HEK293 (cell line): ENCODE results near the gene BBOF1.

Source experiments
- CTCF ChIA-PET: fragments of 350-600 bp; formaldehyde crosslinking; extraction: SDS; loops from one replicate; lab custom pipeline; 2021; ENCODE audit warnings: antibody characterized with exemption; lab: Yijun Ruan, JAX
- POLR2A ChIA-PET: fragments of 300-600 bp; formaldehyde crosslinking; extraction: SDS; loops from one replicate; lab custom pipeline; 2020; ENCODE audit warnings: antibody characterized with exemption, inconsistent platforms; lab: Yijun Ruan, JAX
- H3K27ac ChIP-seq: fragments of 200-500 bp; sonication (Bioruptor generic); 2 replicates; pipeline ENCODE4 v1.5.1; 2014; ENCODE audit warnings: low read depth, low read length, control low read depth, inconsistent platforms; ENCODE audit errors: extremely low read depth
- H3K36me3 ChIP-seq, 2 experiments: fragments of 200-500 bp in 1 of 2; sonication (Bioruptor generic) in 1 of 2; 1 replicate in 1 of 2; 2 replicates in 1 of 2; pipeline ENCODE4 v1.5.1; 2014 to 2017; ENCODE audit warnings: inconsistent platforms in 2 of 2, low read length in 2 of 2; ENCODE audit not compliant: control insufficient read depth in 2 of 2, insufficient read depth in 1 of 2
- H3K4me1 ChIP-seq: fragments of 200-500 bp; sonication (Bioruptor generic); 2 replicates; pipeline ENCODE4 v1.5.1; 2014; ENCODE audit warnings: mild to moderate bottlenecking, low read length, inconsistent platforms; ENCODE audit not compliant: control insufficient read depth, insufficient read depth
- H3K4me3 ChIP-seq: 2 replicates; pipeline ENCODE4 v1.5.1; 2011; ENCODE audit warnings: low read depth, mild to moderate bottlenecking, control low read depth, low read length, moderate library complexity
- H3K9me3 ChIP-seq: fragments of 200-500 bp; sonication (Bioruptor generic); 2 replicates; pipeline ENCODE4 v1.5.1; 2014; ENCODE audit warnings: low read depth, low read length, inconsistent platforms; ENCODE audit not compliant: control insufficient read depth, insufficient read depth
- KLF9 ChIP-seq: fragments of 450-650 bp; formaldehyde crosslinking; IDR thresholded peaks from 2 replicates; pipeline ENCODE4 v1.5.1; 2016; ENCODE audit warnings: missing biosample characterization, missing genetic modification characterization, low read depth
- OVOL3 ChIP-seq: fragments of 450-650 bp; formaldehyde crosslinking; IDR thresholded peaks from 2 replicates; pipeline ENCODE4 v1.5.1; 2016; ENCODE audit warnings: missing biosample characterization, missing genetic modification characterization
- REPIN1 ChIP-seq: fragments of 450-650 bp; formaldehyde crosslinking; IDR thresholded peaks from 2 replicates; pipeline ENCODE4 v1.5.1; 2017; ENCODE audit warnings: missing biosample characterization, missing genetic modification characterization, low read depth
- WT1 ChIP-seq: fragments of 450-650 bp; formaldehyde crosslinking; IDR thresholded peaks from 2 replicates; pipeline ENCODE4 v1.5.1; 2016; ENCODE audit warnings: missing biosample characterization, missing genetic modification characterization
- ZEB2 ChIP-seq: fragments of 450-650 bp; formaldehyde crosslinking; IDR thresholded peaks from 2 replicates; pipeline ENCODE4 v1.5.1; 2016; ENCODE audit warnings: missing biosample characterization, missing genetic modification characterization
- ZNF433 ChIP-seq: fragments of 450-650 bp; formaldehyde crosslinking; IDR thresholded peaks from 2 replicates; pipeline ENCODE4 v1.5.1; 2016; ENCODE audit warnings: missing biosample characterization, missing genetic modification characterization, low read depth
- ZNF610 ChIP-seq: fragments of 450-650 bp; formaldehyde crosslinking; IDR thresholded peaks from 2 replicates; pipeline ENCODE4 v1.5.1; 2016; ENCODE audit warnings: missing biosample characterization, missing genetic modification characterization, borderline replicate concordance
- ZNF624 ChIP-seq: fragments of 450-650 bp; formaldehyde crosslinking; IDR thresholded peaks from 2 replicates; pipeline ENCODE4 v1.5.1; 2017; ENCODE audit warnings: missing biosample characterization, missing genetic modification characterization
- ZNF791 ChIP-seq: fragments of 450-650 bp; formaldehyde crosslinking; IDR thresholded peaks from 2 replicates; pipeline ENCODE4 v1.5.1; 2016; ENCODE audit warnings: missing biosample characterization, missing genetic modification characterization
- TF ChIP-seq, protein P1 (sequence below): fragments of 450-650 bp; formaldehyde crosslinking; IDR thresholded peaks from 2 replicates; pipeline ENCODE4 v1.5.1; 2016; ENCODE audit warnings: missing biosample characterization, missing genetic modification characterization, borderline replicate concordance
- TF ChIP-seq, protein P2 (sequence below): fragments of 450-650 bp; formaldehyde crosslinking; IDR thresholded peaks from 2 replicates; pipeline ENCODE4 v1.5.1; 2016; ENCODE audit warnings: missing biosample characterization, missing genetic modification characterization, borderline replicate concordance
- TF ChIP-seq, protein P3 (sequence below): fragments of 450-650 bp; formaldehyde crosslinking; IDR thresholded peaks from 2 replicates; pipeline ENCODE4 v1.5.1; 2016; ENCODE audit warnings: missing biosample characterization, missing genetic modification characterization
- TF ChIP-seq, protein P4 (sequence below): fragments of 450-650 bp; formaldehyde crosslinking; IDR thresholded peaks from 2 replicates; pipeline ENCODE4; 2016; ENCODE audit warnings: missing biosample characterization, missing genetic modification characterization
- TF ChIP-seq, protein P5 (sequence below): fragments of 450-650 bp; formaldehyde crosslinking; IDR thresholded peaks from 2 replicates; pipeline ENCODE4 v1.5.1; 2017; ENCODE audit warnings: missing biosample characterization, missing genetic modification characterization

Gene BBOF1

DNA sequence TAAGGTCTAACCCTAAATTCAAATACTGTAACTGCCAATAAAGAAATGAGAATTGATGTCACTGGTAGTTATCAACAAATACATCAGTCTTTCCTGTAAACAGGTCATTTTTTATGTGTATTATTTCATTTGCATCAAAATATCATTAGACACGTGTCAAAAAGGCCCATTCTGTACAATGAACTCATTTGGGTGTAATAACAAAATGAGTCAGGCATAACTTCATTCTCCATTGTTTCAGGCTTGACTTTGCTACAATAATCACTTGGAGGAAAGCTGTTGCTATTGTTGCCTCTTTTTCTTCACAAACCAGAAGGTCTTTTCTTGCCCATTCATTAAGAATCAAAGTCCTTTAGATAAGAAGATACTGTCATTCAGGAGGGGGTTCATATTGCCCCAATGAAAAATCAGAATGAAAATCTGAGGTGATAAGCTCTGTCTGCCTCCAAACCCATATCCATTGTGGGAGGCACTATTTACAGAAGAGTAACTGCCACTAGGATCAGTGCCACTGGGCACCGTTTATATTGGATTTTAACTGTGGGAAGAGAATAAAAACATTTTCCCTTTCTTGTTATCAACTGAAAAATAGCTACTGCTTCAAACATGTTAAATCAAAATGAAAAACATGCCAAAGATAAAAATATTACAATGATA, 10.2 kb upstream of the BBOF1 start:
- Histone ChIP-seq H3K27ac (no peak overlapping the region), H3K4me1 (no peaks in the 10 kb centered on the region), H3K36me3 (peaks cover 20 to 27% of the 10 kb centered on the region in 2 experiments; a peak in 2 of 3 replicates), H3K4me3 (no peak overlapping the region), H3K9me3 (no peaks in the 10 kb centered on the region)
- TF ChIP-seq ZNF433 (tag by site-specific recombination) (no peak), ZEB2 (tag by site-specific recombination) (no peak), REPIN1 (tag by site-specific recombination) (no peak), OVOL3 (tag by site-specific recombination) (no peak), ZNF624 (tag by site-specific recombination) (no peak), ZNF610 (no peak), WT1 (tag by site-specific recombination) (no peak), KLF9 (tag by site-specific recombination) (no peak), ZNF791 (tag by site-specific recombination) (no peak)
- TF ChIP-seq, protein P1, sequence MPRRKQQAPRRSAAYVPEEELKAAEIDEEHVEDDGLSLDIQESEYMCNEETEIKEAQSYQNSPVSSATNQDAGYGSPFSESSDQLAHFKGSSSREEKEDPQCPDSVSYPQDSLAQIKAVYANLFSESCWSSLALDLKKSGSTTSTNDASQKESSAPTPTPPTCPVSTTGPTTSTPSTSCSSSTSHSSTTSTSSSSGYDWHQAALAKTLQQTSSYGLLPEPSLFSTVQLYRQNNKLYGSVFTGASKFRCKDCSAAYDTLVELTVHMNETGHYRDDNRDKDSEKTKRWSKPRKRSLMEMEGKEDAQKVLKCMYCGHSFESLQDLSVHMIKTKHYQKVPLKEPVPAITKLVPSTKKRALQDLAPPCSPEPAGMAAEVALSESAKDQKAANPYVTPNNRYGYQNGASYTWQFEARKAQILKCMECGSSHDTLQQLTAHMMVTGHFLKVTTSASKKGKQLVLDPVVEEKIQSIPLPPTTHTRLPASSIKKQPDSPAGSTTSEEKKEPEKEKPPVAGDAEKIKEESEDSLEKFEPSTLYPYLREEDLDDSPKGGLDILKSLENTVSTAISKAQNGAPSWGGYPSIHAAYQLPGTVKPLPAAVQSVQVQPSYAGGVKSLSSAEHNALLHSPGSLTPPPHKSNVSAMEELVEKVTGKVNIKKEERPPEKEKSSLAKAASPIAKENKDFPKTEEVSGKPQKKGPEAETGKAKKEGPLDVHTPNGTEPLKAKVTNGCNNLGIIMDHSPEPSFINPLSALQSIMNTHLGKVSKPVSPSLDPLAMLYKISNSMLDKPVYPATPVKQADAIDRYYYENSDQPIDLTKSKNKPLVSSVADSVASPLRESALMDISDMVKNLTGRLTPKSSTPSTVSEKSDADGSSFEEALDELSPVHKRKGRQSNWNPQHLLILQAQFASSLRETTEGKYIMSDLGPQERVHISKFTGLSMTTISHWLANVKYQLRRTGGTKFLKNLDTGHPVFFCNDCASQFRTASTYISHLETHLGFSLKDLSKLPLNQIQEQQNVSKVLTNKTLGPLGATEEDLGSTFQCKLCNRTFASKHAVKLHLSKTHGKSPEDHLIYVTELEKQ = no peak
- TF ChIP-seq, protein P2, sequence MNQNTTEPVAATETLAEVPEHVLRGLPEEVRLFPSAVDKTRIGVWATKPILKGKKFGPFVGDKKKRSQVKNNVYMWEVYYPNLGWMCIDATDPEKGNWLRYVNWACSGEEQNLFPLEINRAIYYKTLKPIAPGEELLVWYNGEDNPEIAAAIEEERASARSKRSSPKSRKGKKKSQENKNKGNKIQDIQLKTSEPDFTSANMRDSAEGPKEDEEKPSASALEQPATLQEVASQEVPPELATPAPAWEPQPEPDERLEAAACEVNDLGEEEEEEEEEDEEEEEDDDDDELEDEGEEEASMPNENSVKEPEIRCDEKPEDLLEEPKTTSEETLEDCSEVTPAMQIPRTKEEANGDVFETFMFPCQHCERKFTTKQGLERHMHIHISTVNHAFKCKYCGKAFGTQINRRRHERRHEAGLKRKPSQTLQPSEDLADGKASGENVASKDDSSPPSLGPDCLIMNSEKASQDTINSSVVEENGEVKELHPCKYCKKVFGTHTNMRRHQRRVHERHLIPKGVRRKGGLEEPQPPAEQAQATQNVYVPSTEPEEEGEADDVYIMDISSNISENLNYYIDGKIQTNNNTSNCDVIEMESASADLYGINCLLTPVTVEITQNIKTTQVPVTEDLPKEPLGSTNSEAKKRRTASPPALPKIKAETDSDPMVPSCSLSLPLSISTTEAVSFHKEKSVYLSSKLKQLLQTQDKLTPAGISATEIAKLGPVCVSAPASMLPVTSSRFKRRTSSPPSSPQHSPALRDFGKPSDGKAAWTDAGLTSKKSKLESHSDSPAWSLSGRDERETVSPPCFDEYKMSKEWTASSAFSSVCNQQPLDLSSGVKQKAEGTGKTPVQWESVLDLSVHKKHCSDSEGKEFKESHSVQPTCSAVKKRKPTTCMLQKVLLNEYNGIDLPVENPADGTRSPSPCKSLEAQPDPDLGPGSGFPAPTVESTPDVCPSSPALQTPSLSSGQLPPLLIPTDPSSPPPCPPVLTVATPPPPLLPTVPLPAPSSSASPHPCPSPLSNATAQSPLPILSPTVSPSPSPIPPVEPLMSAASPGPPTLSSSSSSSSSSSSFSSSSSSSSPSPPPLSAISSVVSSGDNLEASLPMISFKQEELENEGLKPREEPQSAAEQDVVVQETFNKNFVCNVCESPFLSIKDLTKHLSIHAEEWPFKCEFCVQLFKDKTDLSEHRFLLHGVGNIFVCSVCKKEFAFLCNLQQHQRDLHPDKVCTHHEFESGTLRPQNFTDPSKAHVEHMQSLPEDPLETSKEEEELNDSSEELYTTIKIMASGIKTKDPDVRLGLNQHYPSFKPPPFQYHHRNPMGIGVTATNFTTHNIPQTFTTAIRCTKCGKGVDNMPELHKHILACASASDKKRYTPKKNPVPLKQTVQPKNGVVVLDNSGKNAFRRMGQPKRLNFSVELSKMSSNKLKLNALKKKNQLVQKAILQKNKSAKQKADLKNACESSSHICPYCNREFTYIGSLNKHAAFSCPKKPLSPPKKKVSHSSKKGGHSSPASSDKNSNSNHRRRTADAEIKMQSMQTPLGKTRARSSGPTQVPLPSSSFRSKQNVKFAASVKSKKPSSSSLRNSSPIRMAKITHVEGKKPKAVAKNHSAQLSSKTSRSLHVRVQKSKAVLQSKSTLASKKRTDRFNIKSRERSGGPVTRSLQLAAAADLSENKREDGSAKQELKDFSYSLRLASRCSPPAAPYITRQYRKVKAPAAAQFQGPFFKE (tag by site-specific recombination) = no peak
- TF ChIP-seq, protein P3, sequence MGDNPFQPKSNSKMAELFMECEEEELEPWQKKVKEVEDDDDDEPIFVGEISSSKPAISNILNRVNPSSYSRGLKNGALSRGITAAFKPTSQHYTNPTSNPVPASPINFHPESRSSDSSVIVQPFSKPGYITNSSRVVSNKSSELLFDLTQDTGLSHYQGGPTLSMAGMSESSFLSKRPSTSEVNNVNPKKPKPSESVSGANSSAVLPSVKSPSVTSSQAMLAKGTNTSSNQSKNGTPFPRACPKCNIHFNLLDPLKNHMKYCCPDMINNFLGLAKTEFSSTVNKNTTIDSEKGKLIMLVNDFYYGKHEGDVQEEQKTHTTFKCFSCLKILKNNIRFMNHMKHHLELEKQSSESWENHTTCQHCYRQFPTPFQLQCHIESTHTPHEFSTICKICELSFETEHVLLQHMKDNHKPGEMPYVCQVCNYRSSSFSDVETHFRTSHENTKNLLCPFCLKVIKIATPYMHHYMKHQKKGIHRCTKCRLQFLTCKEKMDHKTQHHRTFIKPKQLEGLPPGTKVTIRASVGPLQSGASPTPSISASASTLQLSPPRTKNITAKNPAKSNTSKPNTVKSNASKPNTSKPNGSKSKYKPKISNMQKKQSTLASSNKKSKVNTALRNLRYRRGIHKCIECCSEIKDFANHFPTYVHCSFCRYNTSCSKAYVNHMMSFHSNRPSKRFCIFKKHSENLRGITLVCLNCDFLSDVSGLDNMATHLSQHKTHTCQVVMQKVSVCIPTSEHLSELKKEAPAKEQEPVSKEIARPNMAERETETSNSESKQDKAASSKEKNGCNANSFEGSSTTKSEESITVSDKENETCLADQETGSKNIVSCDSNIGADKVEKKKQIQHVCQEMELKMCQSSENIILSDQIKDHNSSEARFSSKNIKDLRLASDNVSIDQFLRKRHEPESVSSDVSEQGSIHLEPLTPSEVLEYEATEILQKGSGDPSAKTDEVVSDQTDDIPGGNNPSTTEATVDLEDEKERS (tag by site-specific recombination) = no peak
- TF ChIP-seq, protein P4, sequence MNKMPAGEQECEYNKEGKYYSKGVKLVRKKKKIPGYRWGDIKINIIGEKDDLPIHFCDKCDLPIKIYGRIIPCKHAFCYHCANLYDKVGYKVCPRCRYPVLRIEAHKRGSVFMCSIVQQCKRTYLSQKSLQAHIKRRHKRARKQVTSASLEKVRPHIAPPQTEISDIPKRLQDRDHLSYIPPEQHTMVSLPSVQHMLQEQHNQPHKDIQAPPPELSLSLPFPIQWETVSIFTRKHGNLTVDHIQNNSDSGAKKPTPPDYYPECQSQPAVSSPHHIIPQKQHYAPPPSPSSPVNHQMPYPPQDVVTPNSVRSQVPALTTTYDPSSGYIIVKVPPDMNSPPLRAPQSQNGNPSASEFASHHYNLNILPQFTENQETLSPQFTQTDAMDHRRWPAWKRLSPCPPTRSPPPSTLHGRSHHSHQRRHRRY (tag by site-specific recombination) = no peak
- TF ChIP-seq, protein P5, sequence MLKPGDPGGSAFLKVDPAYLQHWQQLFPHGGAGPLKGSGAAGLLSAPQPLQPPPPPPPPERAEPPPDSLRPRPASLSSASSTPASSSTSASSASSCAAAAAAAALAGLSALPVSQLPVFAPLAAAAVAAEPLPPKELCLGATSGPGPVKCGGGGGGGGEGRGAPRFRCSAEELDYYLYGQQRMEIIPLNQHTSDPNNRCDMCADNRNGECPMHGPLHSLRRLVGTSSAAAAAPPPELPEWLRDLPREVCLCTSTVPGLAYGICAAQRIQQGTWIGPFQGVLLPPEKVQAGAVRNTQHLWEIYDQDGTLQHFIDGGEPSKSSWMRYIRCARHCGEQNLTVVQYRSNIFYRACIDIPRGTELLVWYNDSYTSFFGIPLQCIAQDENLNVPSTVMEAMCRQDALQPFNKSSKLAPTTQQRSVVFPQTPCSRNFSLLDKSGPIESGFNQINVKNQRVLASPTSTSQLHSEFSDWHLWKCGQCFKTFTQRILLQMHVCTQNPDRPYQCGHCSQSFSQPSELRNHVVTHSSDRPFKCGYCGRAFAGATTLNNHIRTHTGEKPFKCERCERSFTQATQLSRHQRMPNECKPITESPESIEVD (tag by site-specific recombination) = no peak
- ChIA-PET POLR2A (interaction anchor here (0.6 kb wide), 1 partner anchor 73 kb away, joined by 6 read pairs; no protein-coding TSS in a partner anchor), CTCF (interaction anchor here (0.6 to 0.8 kb wide), 2 partner anchors 42 to 266 kb away, joined by 3 to 4 read pairs; no protein-coding TSS in a partner anchor)
